Measurements from ENCODE around the gene FZD4. TPM values are rescaled to one million over a fixed set of nuclear protein-coding genes. Genes with fewer than 3 reads are reported as not detected.
A peak's percentile ranks its signal among the peaks of the same experiment; 100 is the strongest.
"Not testable (repeated sequence)": the region's sequence is repeated elsewhere in the genome, so short reads cannot be mapped to it uniquely, and the experiment has no call there.

FZD4 gene
- total RNA-seq, 1 donor from 2014 or later = 40.7 TPM

DNA sequence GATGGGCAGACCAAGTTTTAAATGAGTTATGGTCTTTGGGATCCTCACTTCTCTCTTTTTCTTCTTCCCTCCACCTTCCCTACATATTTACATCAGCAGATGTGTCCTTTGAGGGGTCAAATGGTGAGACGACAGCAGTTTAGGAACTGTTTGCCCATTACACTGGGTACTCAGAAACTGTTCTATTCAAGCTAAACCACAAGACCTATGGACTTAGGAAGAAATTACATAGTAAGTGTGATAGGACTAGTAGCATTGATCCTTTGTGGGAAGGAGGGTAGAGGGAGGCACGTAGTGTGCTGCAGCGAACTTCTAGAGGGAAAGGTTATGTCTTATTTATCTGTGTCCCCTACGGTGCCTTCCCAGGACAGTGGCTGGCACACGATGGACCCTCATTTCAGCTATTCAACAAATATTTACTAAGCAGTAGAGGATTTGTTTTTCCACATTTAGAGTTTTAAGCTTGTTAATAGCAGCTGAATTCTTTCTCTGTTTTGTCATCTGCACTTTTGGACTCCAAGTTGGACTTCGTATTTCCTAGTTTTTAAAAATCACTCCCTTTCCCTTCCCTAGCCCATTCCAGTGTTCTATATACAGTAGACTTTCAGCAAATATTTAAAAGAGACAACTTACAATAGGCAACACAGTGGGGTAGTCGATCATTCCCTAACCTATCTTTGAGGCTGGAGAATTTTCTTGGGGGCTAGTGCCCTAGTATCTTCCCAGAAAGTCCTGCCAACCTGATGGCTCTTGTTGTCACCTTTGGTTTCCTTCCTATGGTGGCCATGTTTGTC lies 13.9 kb downstream of the FZD4 start:
- peak; percentile 45 for ATAC-seq
- intact Hi-C loops (cut with DNase I) = loop anchor here (10.0 kb wide), 1 partner anchor 344 kb away; no protein-coding TSS in a partner anchor
- no peak for DNase-seq (ENCODE audit: low spot score)

DNA sequence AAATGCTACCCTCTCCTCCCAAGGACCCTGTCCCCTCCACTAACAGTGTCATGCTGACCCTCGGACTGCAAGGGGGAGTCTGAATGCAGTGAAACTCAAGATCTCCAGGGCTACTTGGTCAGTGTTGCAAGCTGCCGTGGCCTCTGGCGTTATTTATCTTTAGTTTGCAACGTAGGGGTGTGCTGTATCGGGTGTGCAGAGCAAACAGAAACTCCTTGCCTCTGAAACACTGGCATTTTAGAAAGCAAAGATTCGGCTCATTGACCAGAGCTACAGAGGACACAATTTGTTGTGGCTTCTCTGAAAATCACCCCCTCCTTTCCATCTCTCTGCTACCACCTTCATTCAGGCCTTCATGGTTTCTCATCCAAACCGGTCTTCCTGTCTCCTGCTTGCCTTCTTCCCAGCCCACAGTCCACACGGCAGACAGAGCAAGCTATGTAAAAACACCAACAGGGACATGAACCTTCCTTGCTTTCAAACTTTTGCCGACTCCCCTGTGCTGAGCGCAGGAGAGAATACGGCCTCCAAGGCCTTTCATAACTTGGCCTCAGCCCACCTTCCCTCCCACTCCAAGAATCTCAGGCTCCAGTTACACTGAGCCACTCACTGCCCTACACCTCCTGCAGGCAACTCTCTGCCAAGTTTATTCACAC lies 14.9 kb downstream of the FZD4 start:
- ATAC-seq (peak; percentile 89), DNase-seq (ENCODE audit: low spot score) (peak; percentile 66)
- intact Hi-C loops (cut with DNase I) = loop anchor here (10.0 kb wide), 1 partner anchor 345 kb away; no protein-coding TSS in a partner anchor

DNA sequence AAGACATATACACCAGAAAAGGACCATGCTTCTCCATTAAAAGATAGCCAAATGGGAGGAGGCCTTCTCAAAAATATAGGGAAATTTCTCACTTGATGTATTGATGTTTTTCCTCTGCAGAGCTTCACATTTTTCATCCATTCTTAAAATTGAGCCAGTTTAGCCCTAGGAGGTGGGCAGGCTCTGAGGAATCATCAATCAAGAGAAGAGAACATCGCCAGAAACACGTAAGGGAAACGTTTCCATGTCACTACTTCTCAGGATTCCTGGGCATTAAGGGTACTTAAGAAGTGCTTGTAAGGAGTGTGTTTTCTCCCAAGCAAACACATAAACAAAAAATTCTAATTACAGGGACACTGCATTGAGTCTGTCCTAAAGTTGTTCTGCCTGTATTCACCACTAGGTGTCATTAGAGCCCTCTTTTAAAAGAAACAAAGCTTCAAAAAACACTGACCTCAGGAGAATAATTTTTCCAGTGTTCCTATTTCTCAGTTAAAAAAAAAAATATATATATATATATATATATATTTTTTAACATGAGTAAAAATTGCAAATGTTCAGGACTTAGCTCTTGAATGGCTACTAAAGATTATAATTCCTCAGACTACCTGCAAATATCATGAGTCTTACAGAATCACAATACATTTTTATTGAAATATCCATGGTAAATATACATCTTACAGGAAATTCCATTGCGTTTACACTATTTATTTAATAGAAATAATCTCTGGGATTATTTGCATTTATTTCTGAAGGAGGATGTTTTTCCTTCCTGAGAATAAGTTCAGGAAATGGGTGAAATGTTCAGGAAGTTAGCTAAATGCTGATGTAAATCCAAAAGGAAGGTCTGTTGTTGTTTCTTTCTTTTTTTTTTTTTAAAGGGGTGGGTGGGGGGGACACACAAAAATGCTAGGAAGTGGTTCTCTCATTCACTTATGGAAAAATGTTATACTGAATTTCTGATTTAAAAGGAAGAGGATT lies 16.0 kb downstream of the FZD4 start:
- DNase-seq (ENCODE audit: low spot score) (no peak), ATAC-seq (peak; percentile 38)
- intact Hi-C loops (cut with DNase I) = no loop called here

GRCh38 chr11:86938203-86938899 lies 16.8 kb downstream of the FZD4 start:
- ATAC-seq = no peak
- intact Hi-C loops (cut with DNase I) = no loop called here
- DNase-seq (ENCODE audit: low spot score) = no peak

DNA sequence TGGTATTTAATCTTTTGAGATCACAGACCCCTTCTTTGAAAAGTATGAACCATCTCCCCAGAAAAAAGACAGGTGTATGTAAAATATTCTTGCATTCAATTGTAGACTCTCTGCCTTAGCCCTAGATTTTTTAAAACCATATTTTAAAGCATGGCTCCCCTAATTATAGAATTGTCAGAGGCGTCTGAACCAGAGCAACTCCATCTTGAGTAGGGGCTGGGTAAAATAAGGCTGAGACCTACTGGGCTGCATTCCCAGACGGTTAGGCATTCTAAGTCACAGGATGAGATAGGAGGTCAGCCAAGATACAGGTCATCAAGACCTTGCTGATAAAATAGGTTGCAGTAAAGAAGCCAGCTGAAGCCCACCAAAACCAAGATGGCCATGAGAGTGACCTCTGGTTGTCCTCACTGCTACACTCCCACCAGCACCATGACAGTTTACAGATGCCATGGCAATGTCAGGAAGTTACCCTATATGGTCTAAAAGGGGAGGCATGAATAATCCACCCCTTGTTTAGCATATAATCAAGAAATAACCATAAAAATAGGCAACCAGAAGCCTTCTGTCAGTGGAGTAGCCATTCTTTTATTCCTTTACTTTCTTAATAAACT lies 17.9 kb downstream of the FZD4 start:
- DNase-seq (ENCODE audit: low spot score); intact Hi-C loops (cut with DNase I); ATAC-seq: not testable (repeated sequence)

DNA sequence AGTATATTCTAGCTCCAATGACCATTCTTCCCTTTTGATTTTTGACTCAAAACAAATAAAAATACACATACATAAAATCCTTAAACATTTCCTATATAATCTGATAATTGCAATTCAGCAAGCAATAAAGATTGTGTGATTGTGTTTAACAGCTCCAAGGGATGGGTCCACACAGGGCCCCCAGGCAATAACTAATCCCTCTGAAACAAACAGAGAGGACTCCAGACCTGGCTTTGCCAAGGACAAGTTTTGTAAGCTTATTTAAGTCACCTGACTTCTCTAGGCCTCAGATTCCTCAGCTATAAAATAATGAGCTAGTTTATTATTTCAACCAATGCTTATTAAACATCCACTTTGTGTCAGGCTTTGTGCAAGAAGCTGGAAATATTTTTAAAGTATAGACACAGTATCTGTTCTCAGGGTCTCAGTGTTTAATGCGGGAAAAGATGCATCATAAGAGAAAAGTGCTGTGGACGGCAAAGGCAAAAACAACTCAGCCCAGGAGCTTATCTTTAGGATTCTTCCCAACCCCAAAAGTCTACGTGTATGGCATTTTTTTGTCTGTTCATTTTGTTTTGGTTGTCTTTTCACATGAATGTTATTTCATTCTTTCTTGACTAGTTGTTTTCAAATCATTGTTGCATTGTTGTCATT lies 20.1 kb downstream of the FZD4 start:
- intact Hi-C loops (cut with DNase I) = no loop called here
- ATAC-seq = no peak
- no peak for DNase-seq (ENCODE audit: low spot score)

DNA sequence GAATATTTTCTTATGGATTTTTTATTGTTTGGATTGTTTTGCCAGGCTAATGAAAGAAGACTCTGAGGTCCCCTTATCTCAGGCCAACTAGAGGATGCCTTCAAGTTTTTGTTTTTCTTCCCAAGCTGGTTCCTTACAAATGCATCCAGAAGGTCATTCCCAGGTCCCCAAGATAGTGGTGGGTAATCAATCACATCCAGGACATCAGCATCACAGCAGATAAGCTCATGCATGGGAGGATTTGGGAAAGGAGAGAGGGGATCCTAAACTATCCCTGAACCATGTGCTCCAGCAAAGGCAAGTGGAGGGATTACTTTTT lies 20.7 kb downstream of the FZD4 start:
- intact Hi-C loops (cut with DNase I) = no loop called here
- DNase-seq (ENCODE audit: low spot score) (no peak), ATAC-seq (no peak)

DNA sequence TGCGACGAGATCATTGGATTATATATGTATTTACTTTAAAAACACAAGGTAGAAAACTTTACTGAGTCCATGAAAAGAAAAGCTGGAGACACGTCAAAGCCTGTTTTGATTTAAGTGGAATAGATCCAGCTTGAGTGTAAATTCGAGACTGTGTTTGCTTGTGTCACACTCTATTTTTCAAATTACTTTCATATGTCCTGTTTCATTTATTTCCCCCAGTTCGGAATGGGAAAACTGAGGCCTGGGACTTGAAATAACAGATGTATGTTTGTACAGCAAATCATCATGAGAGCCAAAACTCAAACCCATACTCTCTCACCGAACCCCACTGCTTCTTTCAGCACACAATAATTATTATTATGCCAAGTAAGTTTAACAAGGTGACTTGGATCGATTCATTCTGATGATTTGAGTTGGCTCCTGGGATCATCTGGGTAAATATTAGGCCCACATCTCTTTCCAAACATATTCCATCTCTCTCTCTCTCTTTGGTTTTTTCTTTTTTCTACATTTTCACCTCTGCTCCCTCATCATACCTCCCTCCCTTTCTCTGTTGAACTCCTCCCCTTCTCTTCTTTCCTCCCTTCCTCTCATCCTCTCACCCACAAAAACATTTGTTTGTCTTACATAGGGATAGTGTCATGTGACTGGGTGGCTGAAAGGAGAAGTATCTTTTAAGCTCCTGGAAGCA lies 21.2 kb downstream of the FZD4 start:
- intact Hi-C loops (cut with DNase I) = no loop called here
- no peak for ATAC-seq
- DNase-seq (ENCODE audit: low spot score) = no peak

DNA sequence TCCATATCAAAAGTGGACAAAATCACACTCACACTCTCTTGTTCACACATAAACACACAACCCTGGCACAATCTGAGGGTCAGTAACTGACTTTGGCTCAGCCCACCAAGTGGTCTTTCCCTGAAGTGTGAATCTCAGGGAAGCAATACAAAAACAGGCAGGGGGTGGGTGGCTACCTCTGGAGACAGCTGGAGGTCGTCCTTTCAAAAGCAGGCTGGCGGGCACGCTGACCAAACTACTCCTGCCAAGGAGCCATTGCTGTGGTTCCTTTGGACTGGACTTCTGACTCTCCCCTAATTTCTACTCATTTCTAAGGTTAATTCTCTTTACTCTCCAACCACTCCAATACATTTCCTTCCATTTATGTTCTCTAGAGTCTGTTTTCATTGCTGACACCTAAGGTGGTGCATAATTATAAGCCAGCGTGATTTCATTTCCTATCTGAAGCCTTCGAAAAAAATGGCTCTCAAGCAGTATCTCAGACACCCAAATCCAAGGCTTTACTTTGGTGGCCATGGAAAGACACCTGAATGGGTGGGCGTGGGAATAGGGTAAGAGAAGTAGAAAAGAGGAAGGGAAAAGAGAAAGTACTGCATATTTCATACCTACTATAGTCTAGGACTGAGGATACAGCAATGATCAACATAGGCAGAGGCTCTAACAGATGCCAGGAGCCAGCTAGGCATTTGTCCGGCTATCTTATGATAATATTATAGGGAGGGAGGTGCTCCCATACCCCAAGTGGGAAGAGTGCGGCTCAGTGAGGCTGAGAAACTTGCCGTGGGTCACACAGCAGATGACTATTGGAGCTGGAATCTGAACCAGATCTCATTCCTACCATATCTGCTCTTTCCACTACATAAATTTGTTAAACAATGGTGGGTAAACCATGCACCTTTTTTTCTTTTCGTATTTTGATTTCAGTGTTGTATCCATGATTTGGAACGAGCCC lies 22.0 kb downstream of the FZD4 start:
- DNase-seq (ENCODE audit: low spot score) (no peak), ATAC-seq (no peak)
- intact Hi-C loops (cut with DNase I) = no loop called here

DNA sequence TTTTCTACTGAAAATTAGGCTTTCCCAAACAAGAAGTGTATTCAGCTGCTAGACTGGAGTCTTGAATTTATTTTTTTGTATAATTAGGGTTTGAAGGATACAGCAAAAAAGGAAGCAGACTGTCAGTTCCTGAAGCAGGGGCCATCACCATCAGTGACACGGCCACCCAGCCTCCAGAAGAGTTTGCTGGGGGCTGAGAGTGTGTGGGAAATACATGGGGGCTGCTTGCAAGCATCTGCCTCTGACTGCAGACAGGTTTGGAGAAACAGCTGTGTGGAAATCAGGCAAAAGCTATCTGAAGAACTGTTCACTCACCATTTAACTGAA lies 23.0 kb downstream of the FZD4 start:
- intact Hi-C loops (cut with DNase I) = no loop called here
- DNase-seq (ENCODE audit: low spot score) = no peak
- peak; percentile 43 for ATAC-seq

- intact Hi-C loops (cut with DNase I) = no loop called here
- ATAC-seq = peak; percentile 77
- no peak for DNase-seq (ENCODE audit: low spot score)
Measured at GRCh38 chr11:86931548-86932258, 23.5 kb downstream of the FZD4 start.

GRCh38 chr11:86930957-86931547 lies 24.1 kb downstream of the FZD4 start:
- DNase-seq (ENCODE audit: low spot score) = no peak
- intact Hi-C loops (cut with DNase I) = no loop called here
- ATAC-seq = no peak

DNA sequence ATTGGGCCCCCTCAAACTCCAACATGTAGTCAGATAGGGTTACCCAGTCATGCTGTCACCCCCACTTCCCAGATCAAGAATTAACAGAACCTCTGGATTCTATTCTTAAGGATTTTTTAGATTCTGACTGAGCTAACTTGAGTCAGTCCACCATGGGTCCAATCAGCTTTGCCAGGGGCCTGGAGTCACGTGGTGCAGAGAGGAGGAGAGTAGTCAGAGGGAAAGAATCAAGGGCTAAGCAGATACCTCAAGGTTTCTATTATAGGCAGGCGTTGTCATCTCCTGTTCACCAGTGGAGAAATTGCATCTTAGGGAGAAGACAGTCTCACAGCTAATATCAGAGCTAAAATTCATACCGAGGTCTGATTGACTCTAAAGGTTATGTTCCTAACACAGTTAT lies 28.2 kb downstream of the FZD4 start:
- no peak for ATAC-seq
- intact Hi-C loops (cut with DNase I) = no loop called here
- no peak for DNase-seq (ENCODE audit: low spot score)

GRCh38 chr11:86923999-86924766 lies 31.0 kb downstream of the FZD4 start:
- DNase-seq (ENCODE audit: low spot score) (no peak), ATAC-seq (no peak)
- intact Hi-C loops (cut with DNase I) = no loop called here

DNA sequence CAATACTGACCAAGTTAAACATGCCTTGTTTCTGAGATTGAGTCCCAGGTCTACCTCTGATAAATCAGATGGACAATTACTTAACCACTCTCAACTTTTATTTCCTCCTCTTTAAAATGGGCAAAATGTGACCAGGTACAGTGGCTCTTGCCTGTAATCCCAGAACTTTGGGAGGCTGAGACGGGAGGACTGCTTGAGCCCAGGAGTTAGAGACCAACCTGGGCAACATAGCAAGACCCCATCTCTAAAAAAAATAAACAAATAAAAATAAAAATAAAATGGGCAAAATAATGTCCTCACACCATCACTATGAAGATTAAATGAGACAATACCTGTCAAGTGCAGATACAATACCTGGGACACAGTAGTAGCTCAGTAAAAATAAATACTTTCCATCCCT lies 33.0 kb downstream of the FZD4 start:
- DNase-seq (ENCODE audit: low spot score) = no peak
- ATAC-seq = no peak
- intact Hi-C loops (cut with DNase I) = no loop called here

Data from sciatic nerve (tissue), 2 donors.